HUDEP-2 (cell line): ENCODE measurements around the gene PAF1.

Experiments
- DNase-seq, 76 experiments: peaks; one replicate each; lab custom pipeline; 2025; ENCODE audit not compliant: unreplicated experiment in 76 of 76; lab: John Stamatoyannopoulos, UW

Gene PAF1

GRCh38 chr19:39390751-39391437 lies at the start of gene PAF1, which contains the start of gene MED29:
Gene PAF1 (minus strand): TSS chr19:39391106. CDS start chr19:39390864, 242 bp downstream.
Gene MED29 (plus strand): TSS chr19:39391378. CDS start chr19:39391423, 45 bp downstream.
- peak in 75 of 76 experiments; percentile 87 to 100 (median 99) for DNase-seq

GRCh38 chr19:39438270-39438934 lies 47.5 kb upstream of the PAF1 start:
- no peak for DNase-seq

- no peak for DNase-seq
Measured at GRCh38 chr19:39436350-39436716, 45.4 kb upstream of the PAF1 start.

GRCh38 chr19:39435499-39436349 lies 44.8 kb upstream of the PAF1 start, which contains the start of gene RPS16:
Gene RPS16 (minus strand): TSS chr19:39435949. CDS start chr19:39435895, 54 bp downstream.
- DNase-seq, result peak; percentile 69 to 100 (median 99)

GRCh38 chr19:39434123-39435076 lies 43.5 kb upstream of the PAF1 start:
- peak in 3 of 76 experiments; percentile 11 to 27 (median 20) for DNase-seq

- no peak for DNase-seq
Measured at GRCh38 chr19:39433480-39434079, 42.7 kb upstream of the PAF1 start.

GRCh38 chr19:39432677-39433025 lies 41.7 kb upstream of the PAF1 start:
- DNase-seq, result no peak

GRCh38 chr19:39430675-39431593 lies 40.0 kb upstream of the PAF1 start:
- no peak for DNase-seq

GRCh38 chr19:39428283-39429112 lies 37.6 kb upstream of the PAF1 start:
- no peak for DNase-seq

GRCh38 chr19:39427707-39428106 lies 36.8 kb upstream of the PAF1 start:
- DNase-seq, result no peak

GRCh38 chr19:39426170-39426569 lies 35.3 kb upstream of the PAF1 start:
- DNase-seq, result no peak

GRCh38 chr19:39425744-39426143 lies 34.8 kb upstream of the PAF1 start:
- no peak for DNase-seq

- DNase-seq, result no peak
Measured at GRCh38 chr19:39424934-39425333, 34.0 kb upstream of the PAF1 start.

GRCh38 chr19:39423258-39424086 lies 32.6 kb upstream of the PAF1 start:
- no peak for DNase-seq

GRCh38 chr19:39422020-39422419 lies 31.1 kb upstream of the PAF1 start:
- DNase-seq, result no peak

- DNase-seq, result no peak
Measured at GRCh38 chr19:39420769-39421168, 29.9 kb upstream of the PAF1 start.

- DNase-seq, result no peak
Measured at GRCh38 chr19:39419003-39419402, 28.1 kb upstream of the PAF1 start.
